Measurements from ENCODE around the gene PPP1R16B. TPM values are rescaled to one million over a fixed set of nuclear protein-coding genes. Genes with fewer than 3 reads are reported as not detected.
A peak's percentile ranks its signal among the peaks of the same experiment; 100 is the strongest.

Gene PPP1R16B
- total RNA-seq, 1 donor, result not detected

- Histone ChIP-seq H2AFZ (ENCODE audit: low read length) (peak overlapping the region; percentile 60), H3K9me3 (ENCODE audit: low read depth, low read length) (no peaks in the 10 kb centered on the region), H3K36me3 (ENCODE audit: insufficient read depth, low read length) (no peaks in the 10 kb centered on the region), H3K27ac (ENCODE audit: low read depth, low read length) (peak overlapping the region; percentile 58), H3K27me3 (ENCODE audit: insufficient read depth, low read length) (no peaks in the 10 kb centered on the region), H3K4me3 (ENCODE audit: insufficient read depth, low read length) (peak overlapping the region; percentile 89), H3K4me2 (ENCODE audit: insufficient read depth, low read length) (peak overlapping the region; percentile 97), H3K79me2 (ENCODE audit: insufficient read depth, low read length) (peaks cover 68% of the 10 kb centered on the region), H4K20me1 (ENCODE audit: insufficient read depth, low read length) (no peaks in the 10 kb centered on the region), H3K4me1 (ENCODE audit: insufficient read depth, low read length) (peaks cover 42% of the 10 kb centered on the region)
- TF ChIP-seq CTCF (IDR thresholded peaks at IDR 0.05; ENCODE audit: extremely low read depth, low read depth, low read length), result no peak
- peak; percentile 90 for DNase-seq (ENCODE audit: insufficient read length, low spot score, missing footprints)
These were observed 122.5 kb downstream of the PPP1R16B start for GRCh38 chr20:38927902-38928578.

GRCh38 chr20:38930242-38930569 lies 124.7 kb downstream of the PPP1R16B start:
- Histone ChIP-seq H3K4me2 (ENCODE audit: insufficient read depth, low read length) (no peak overlapping the region), H3K36me3 (ENCODE audit: insufficient read depth, low read length) (no peaks in the 10 kb centered on the region), H4K20me1 (ENCODE audit: insufficient read depth, low read length) (no peaks in the 10 kb centered on the region), H3K27ac (ENCODE audit: low read depth, low read length) (peak overlapping the region; percentile 75), H3K4me1 (ENCODE audit: insufficient read depth, low read length) (peaks cover 46% of the 10 kb centered on the region), H3K4me3 (ENCODE audit: insufficient read depth, low read length) (no peak overlapping the region), H3K27me3 (ENCODE audit: insufficient read depth, low read length) (no peaks in the 10 kb centered on the region), H3K9me3 (ENCODE audit: low read depth, low read length) (no peaks in the 10 kb centered on the region), H3K79me2 (ENCODE audit: insufficient read depth, low read length) (peaks cover 89% of the 10 kb centered on the region), H2AFZ (ENCODE audit: low read length) (no peak overlapping the region)
- TF ChIP-seq CTCF (IDR thresholded peaks at IDR 0.05; ENCODE audit: extremely low read depth, low read depth, low read length), result no peak
- no peak for DNase-seq (ENCODE audit: insufficient read length, low spot score, missing footprints)

- no peak for DNase-seq (ENCODE audit: insufficient read length, low spot score, missing footprints)
- Histone ChIP-seq H3K9me3 (ENCODE audit: low read depth, low read length) (no peaks in the 10 kb centered on the region), H3K4me2 (ENCODE audit: insufficient read depth, low read length) (peak overlapping the region; percentile 83), H4K20me1 (ENCODE audit: insufficient read depth, low read length) (no peaks in the 10 kb centered on the region), H3K36me3 (ENCODE audit: insufficient read depth, low read length) (no peaks in the 10 kb centered on the region), H3K4me3 (ENCODE audit: insufficient read depth, low read length) (peak overlapping the region; percentile 54), H3K27me3 (ENCODE audit: insufficient read depth, low read length) (no peaks in the 10 kb centered on the region), H3K79me2 (ENCODE audit: insufficient read depth, low read length) (peaks cover 100% of the 10 kb centered on the region), H3K4me1 (ENCODE audit: insufficient read depth, low read length) (peaks cover 52% of the 10 kb centered on the region), H2AFZ (ENCODE audit: low read length) (peak overlapping the region; percentile 92), H3K27ac (ENCODE audit: low read depth, low read length) (peak overlapping the region; percentile 87)
- no peak for TF ChIP-seq CTCF (IDR thresholded peaks at IDR 0.05; ENCODE audit: extremely low read depth, low read depth, low read length)
These were observed 126.5 kb downstream of the PPP1R16B start for GRCh38 chr20:38931984-38932383.

GRCh38 chr20:38932457-38933120 lies 127.1 kb downstream of the PPP1R16B start:
- H3K79me2 ChIP-seq (ENCODE audit: insufficient read depth, low read length), result peaks cover 100% of the 10 kb centered on the region
- no peaks in the 10 kb centered on the region for H3K27me3 ChIP-seq (ENCODE audit: insufficient read depth, low read length)
- H2AFZ ChIP-seq (ENCODE audit: low read length), result peak overlapping the region; percentile 92
- H3K27ac ChIP-seq (ENCODE audit: low read depth, low read length), result peak overlapping the region; percentile 87
- H3K9me3 ChIP-seq (ENCODE audit: low read depth, low read length), result no peaks in the 10 kb centered on the region
- H4K20me1 ChIP-seq (ENCODE audit: insufficient read depth, low read length), result no peaks in the 10 kb centered on the region
- H3K4me1 ChIP-seq (ENCODE audit: insufficient read depth, low read length), result peaks cover 48% of the 10 kb centered on the region
- H3K4me2 ChIP-seq (ENCODE audit: insufficient read depth, low read length), result peak overlapping the region; percentile 83
- peak overlapping the region; percentile 54 for H3K4me3 ChIP-seq (ENCODE audit: insufficient read depth, low read length)
- DNase-seq (ENCODE audit: insufficient read length, low spot score, missing footprints), result peak; percentile 86
- TF ChIP-seq CTCF (IDR thresholded peaks at IDR 0.05; ENCODE audit: extremely low read depth, low read depth, low read length), result no peak
- H3K36me3 ChIP-seq (ENCODE audit: insufficient read depth, low read length), result no peaks in the 10 kb centered on the region

Measured in osteoblast (primary cell).